IMR-90 (cell line): ENCODE measurements around the gene PIH1D1. TPM values are rescaled to one million over a fixed set of nuclear protein-coding genes. Genes with fewer than 3 reads are reported as not detected.

Experiments used
- ATAC-seq: fragments of 200-7000 bp; cut with Tn5 transposase; 2 replicates; pipeline ENCODE4 v1.9.1; 2020; ENCODE audit warnings: low read depth, mild to moderate bottlenecking, moderate library complexity
- BruUV-seq: library from RNA; stranded (reverse); fragments of 400-500 nt; replicated peaks from 2 replicates; lab custom pipeline; 2021; lab: Mats Ljungman, UMichigan
- CTCF ChIA-PET: fragments of 300-600 bp; formaldehyde crosslinking; extraction: SDS; loops from one replicate; lab custom pipeline; 2021; ENCODE audit warnings: antibody characterized with exemption; lab: Yijun Ruan, JAX
- POLR2A ChIA-PET: fragments of 300-600 bp; sonication (Branson Sonifier 250); formaldehyde crosslinking; loops from one replicate; lab custom pipeline; 2022; ENCODE audit warnings: antibody characterized with exemption; ENCODE audit not compliant: unreplicated experiment; lab: Charles Lee
- DNase-seq: peaks from one replicate; pipeline ENCODE4 v3.0.0; 2013
- H2AFZ ChIP-seq: replicated peaks from 2 replicates; pipeline ENCODE3; 2013; ENCODE audit warnings: low read length, mild to moderate bottlenecking; ENCODE audit not compliant: poor library complexity
- H2AK5ac ChIP-seq: 2 replicates; pipeline ENCODE4 v1.6.1; 2013; ENCODE audit warnings: low read depth, low read length, inconsistent platforms
- H2AK9ac ChIP-seq: replicated peaks from 2 replicates; pipeline ENCODE3; 2013; ENCODE audit warnings: mild to moderate bottlenecking, low read depth, low read length, moderate library complexity; ENCODE audit not compliant: poor library complexity
- H2BK120ac ChIP-seq: 2 replicates; pipeline ENCODE4 v1.6.1; 2013; ENCODE audit warnings: low read depth, low read length, inconsistent platforms
- H2BK15ac ChIP-seq: 3 replicates; pipeline ENCODE4 v1.6.1; 2013; ENCODE audit warnings: low read depth, low read length, inconsistent platforms
- H2BK20ac ChIP-seq: 2 replicates; pipeline ENCODE4 v1.6.1; 2013; ENCODE audit warnings: low read depth, mild to moderate bottlenecking, inconsistent platforms, low read length, moderate library complexity
- H2BK5ac ChIP-seq: 2 replicates; pipeline ENCODE4 v1.6.1; 2013; ENCODE audit warnings: mild to moderate bottlenecking, low read depth, low read length, inconsistent platforms; ENCODE audit not compliant: poor library complexity, severe bottlenecking
- H3K14ac ChIP-seq: replicated peaks from 2 replicates; pipeline ENCODE4 v1.6.1; 2013; ENCODE audit warnings: low read depth, low read length, inconsistent platforms
- H3K18ac ChIP-seq: 2 replicates; pipeline ENCODE4 v1.6.1; 2013; ENCODE audit warnings: low read depth, low read length, control low read depth
- H3K23ac ChIP-seq: 2 replicates; pipeline ENCODE4 v1.6.1; 2013; ENCODE audit warnings: low read depth, low read length, inconsistent platforms
- H3K27ac ChIP-seq: 2 replicates; pipeline ENCODE4 v1.5.1; 2013; ENCODE audit warnings: mild to moderate bottlenecking, control low read depth, low read length; ENCODE audit not compliant: insufficient read depth
- H3K27me3 ChIP-seq: 2 replicates; pipeline ENCODE4 v1.6.1; 2013; ENCODE audit warnings: low read length; ENCODE audit not compliant: control insufficient read depth, insufficient read depth
- H3K36me3 ChIP-seq: 2 replicates; pipeline ENCODE4 v1.6.1; 2013; ENCODE audit warnings: low read length, mixed read lengths; ENCODE audit not compliant: control insufficient read depth, insufficient read depth
- H3K4ac ChIP-seq: 2 replicates; pipeline ENCODE4 v1.6.1; 2013; ENCODE audit warnings: low read depth, low read length, inconsistent platforms
- H3K4me1 ChIP-seq: 2 replicates; pipeline ENCODE4 v1.6.1; 2013; ENCODE audit warnings: low read length, mixed read lengths; ENCODE audit not compliant: control insufficient read depth, insufficient read depth
- H3K4me2 ChIP-seq: 2 replicates; pipeline ENCODE4 v1.6.1; 2013; ENCODE audit warnings: low read depth, mild to moderate bottlenecking, control low read depth, low read length, moderate library complexity
- H3K4me3 ChIP-seq: 2 replicates; pipeline ENCODE4 v1.5.1; 2013; ENCODE audit warnings: low read depth, mild to moderate bottlenecking, control low read depth, low read length, moderate library complexity; ENCODE audit not compliant: insufficient read depth
- H3K56ac ChIP-seq: 2 replicates; pipeline ENCODE4 v1.6.1; 2013; ENCODE audit warnings: low read length, inconsistent platforms; ENCODE audit not compliant: insufficient read depth; ENCODE audit errors: extremely low read depth
- H3K79me1 ChIP-seq, 2 experiments: 2 replicates each; pipeline ENCODE4 v1.6.1; 2013; ENCODE audit warnings: low read length in 2 of 2, inconsistent platforms in 1 of 2, low read depth in 1 of 2
- H3K9ac ChIP-seq: 2 replicates; pipeline ENCODE4 v1.6.1; 2013; ENCODE audit warnings: low read depth, low read length, control low read depth
- H3K9me1 ChIP-seq: 2 replicates; pipeline ENCODE4 v1.6.1; 2013; ENCODE audit warnings: low read length, inconsistent platforms; ENCODE audit not compliant: insufficient read depth
- H3K9me3 ChIP-seq: 2 replicates; pipeline ENCODE4 v1.6.1; 2013; ENCODE audit warnings: low read length; ENCODE audit not compliant: control insufficient read depth, insufficient read depth
- H4K20me1 ChIP-seq: 2 replicates; pipeline ENCODE4 v1.6.1; 2013; ENCODE audit warnings: low read length, inconsistent platforms; ENCODE audit not compliant: insufficient read depth
- H4K5ac ChIP-seq: 2 replicates; pipeline ENCODE4 v1.6.1; 2013; ENCODE audit warnings: mild to moderate bottlenecking, low read depth, low read length, control low read depth
- H4K8ac ChIP-seq, 2 experiments: 2 replicates each; pipeline ENCODE4 v1.6.1; 2013; ENCODE audit warnings: low read depth in 2 of 2, low read length in 2 of 2, control low read depth in 1 of 2, inconsistent platforms in 1 of 2
- H4K91ac ChIP-seq: 2 replicates; pipeline ENCODE4 v1.6.1; 2013; ENCODE audit warnings: low read depth, low read length, inconsistent platforms; ENCODE audit not compliant: insufficient read depth
- CEBPB ChIP-seq: IDR thresholded peaks from 2 replicates; pipeline ENCODE4 v1.6.1; 2012; ENCODE audit warnings: low read depth, low read length, improper control_type of control experiment
- CTCF ChIP-seq: conservative IDR thresholded peaks from 2 replicates; pipeline ENCODE4 v1.5.1; 2012; ENCODE audit warnings: mild to moderate bottlenecking, low read depth, low read length, improper control_type of control experiment
- MAZ ChIP-seq: IDR thresholded peaks from 2 replicates; pipeline ENCODE4 v1.6.1; 2012; ENCODE audit warnings: low read depth, mild to moderate bottlenecking, low read length, improper control_type of control experiment, moderate library complexity, borderline replicate concordance
- MXI1 ChIP-seq: IDR thresholded peaks from 2 replicates; pipeline ENCODE4 v1.6.1; 2012; ENCODE audit warnings: low read depth, mild to moderate bottlenecking, low read length, moderate library complexity, borderline replicate concordance
- NFE2L2 ChIP-seq: fragments of 150-350 bp; IDR thresholded peaks from 2 replicates; pipeline ENCODE4 v1.6.1; 2016; ENCODE audit warnings: low read depth, mild to moderate bottlenecking, low read length
- RAD21 ChIP-seq: IDR thresholded peaks from 2 replicates; pipeline ENCODE4 v1.6.1; 2012; ENCODE audit warnings: low read length, improper control_type of control experiment
- RCOR1 ChIP-seq: IDR thresholded peaks from 2 replicates; pipeline ENCODE4 v1.6.1; 2012; ENCODE audit warnings: mild to moderate bottlenecking, low read length, improper control_type of control experiment; ENCODE audit not compliant: insufficient replicate concordance
- RFX5 ChIP-seq: IDR thresholded peaks from 2 replicates; pipeline ENCODE4 v1.8.0; 2012; ENCODE audit warnings: low read depth, mild to moderate bottlenecking, low read length, moderate library complexity
- SMC3 ChIP-seq: fragments of 150-350 bp; IDR thresholded peaks from 2 replicates; pipeline ENCODE4 v1.6.1; 2016; ENCODE audit warnings: low read depth, mild to moderate bottlenecking, antibody characterized with exemption, low read length, moderate library complexity
- WGBS, 2 experiments: methylation state at CpG; one replicate each; pipeline versions ENCODE4 v1.1.5 to v1.1.7; 2013; ENCODE audit warnings: missing lambda C conversion rate in 2 of 2; ENCODE audit not compliant: insufficient read length in 1 of 2; ENCODE audit errors: extremely low coverage in 2 of 2; 5-methylcytosine and 5-hydroxymethylcytosine counted together
- dilution Hi-C: fragments of 300-500 bp; cut with HindIII; formaldehyde crosslinking; loops from one replicate; pipeline ENCODE4 v1.14.3; 2018; ENCODE audit warnings: low sequenced_read_pairs; ENCODE audit not compliant: unreplicated experiment
- in situ Hi-C: fragments of 300-500 bp; cut with MboI; formaldehyde crosslinking; loops from 3 replicates; pipeline ENCODE4 v1.14.3; 2019; ENCODE audit warnings: low sequenced_read_pairs, inconsistent platforms, mixed read lengths
- intact Hi-C: fragments of 100-400 bp; cut with micrococcal nuclease; formaldehyde crosslinking; loops from 2 replicates; pipeline ENCODE4 v1.10.0; 2022
- polyA plus RNA-seq, 3 experiments: library from polyadenylated mRNA; depleted of rRNA; stranded (reverse); fragments of >200 nt; gene quantifications; 2 replicates each; pipeline ENCODE4 v1.2.3, GENCODE V29; 2012; ENCODE audit warnings: low replicate concordance in 1 of 3
- total RNA-seq: library from RNA; depleted of rRNA; stranded (reverse); fragments of >200 nt; gene quantifications from 2 replicates; pipeline ENCODE4 v1.2.3, GENCODE V29; 2012

PIH1D1 gene
- total and polyA plus RNA-seq, 2 of the 4 experiments (the other 2 are of a cell fraction) = 77.9 to 122 TPM

- Histone ChIP-seq H2BK20ac (no peak overlapping the region), H2AK9ac (peak overlapping the region; percentile 72), H3K36me3 (peaks cover 4% of the 10 kb centered on the region), H3K27me3 (no peaks in the 10 kb centered on the region), H4K20me1 (peaks cover 3% of the 10 kb centered on the region; the same call in 1 of the 2 replicates), H2AK5ac (0 out of 2 replicates have a peak overlapping the region, but pooled peaks have one; percentile 7), H3K9ac (no peak overlapping the region), H3K14ac (no peak overlapping the region), H2BK120ac (no peak overlapping the region), H3K4me2 (no peak overlapping the region), H3K9me3 (no peaks in the 10 kb centered on the region), H3K9me1 (peaks cover 10% of the 10 kb centered on the region), H2AFZ (no peak overlapping the region), H2BK5ac (no peak overlapping the region), H3K79me1 (peaks cover 13 to 35% of the 10 kb centered on the region in 2 experiments; a peak in 3 of 4 replicates), H3K18ac (no peak overlapping the region), H4K5ac (no peak overlapping the region), H3K4me3 (no peak overlapping the region), H3K56ac (no peak overlapping the region), H3K4ac (no peak overlapping the region), H4K91ac (no peak overlapping the region), H3K27ac (no peak overlapping the region), H3K4me1 (peaks cover 2% of the 10 kb centered on the region; the same call in 1 of the 2 replicates), H2BK15ac (no peak overlapping the region), H3K23ac (no peak overlapping the region), H4K8ac (no peak overlapping the region)
- ChIA-PET CTCF (no interaction called here), POLR2A (no interaction called here)
- intact Hi-C loops (no loop called here), dilution Hi-C loops (no loop called here), in situ Hi-C loops (loop anchor here (10.0 kb wide), 1 partner anchor 53 kb away; no protein-coding TSS in a partner anchor)
- BruUV-seq = no TSS peak
- TF ChIP-seq MXI1 (no peak), SMC3 (no peak), RFX5 (no peak), MAZ (no peak), RAD21 (no peak), CTCF (no peak), RCOR1 (no peak), CEBPB (no peak), NFE2L2 (no peak)
- peak; percentile 8 for DNase-seq
- ATAC-seq = no peak
- 59% methylated on average over 10 of the region's 32 CpGs; no CpG with 5 or more reads in 1 of the 2 experiments for WGBS, 2 experiments
Measured at GRCh38 chr19:49447485-49448431, 3.9 kb downstream of the PIH1D1 start.
